Stimulated activated CD8-positive, alpha-beta memory T cell treated with anti-CD3 and anti-CD28 coated beads, Interleukin-7, amount 100 ng/mL, for 1 hour (primary cell): Measurements from ENCODE around the gene HBM.
"Not testable (repeated sequence)": the region's sequence is repeated elsewhere in the genome, so short reads cannot be mapped to it uniquely, and the experiment has no call there.

Experiments
- DNase-seq, 2 donors: peaks; one replicate each; pipeline ENCODE4 v3.0.0-alpha.2; 2020; ENCODE audit warnings: low read depth in 2 of 2

HBM gene, protein sequence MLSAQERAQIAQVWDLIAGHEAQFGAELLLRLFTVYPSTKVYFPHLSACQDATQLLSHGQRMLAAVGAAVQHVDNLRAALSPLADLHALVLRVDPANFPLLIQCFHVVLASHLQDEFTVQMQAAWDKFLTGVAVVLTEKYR

DNA sequence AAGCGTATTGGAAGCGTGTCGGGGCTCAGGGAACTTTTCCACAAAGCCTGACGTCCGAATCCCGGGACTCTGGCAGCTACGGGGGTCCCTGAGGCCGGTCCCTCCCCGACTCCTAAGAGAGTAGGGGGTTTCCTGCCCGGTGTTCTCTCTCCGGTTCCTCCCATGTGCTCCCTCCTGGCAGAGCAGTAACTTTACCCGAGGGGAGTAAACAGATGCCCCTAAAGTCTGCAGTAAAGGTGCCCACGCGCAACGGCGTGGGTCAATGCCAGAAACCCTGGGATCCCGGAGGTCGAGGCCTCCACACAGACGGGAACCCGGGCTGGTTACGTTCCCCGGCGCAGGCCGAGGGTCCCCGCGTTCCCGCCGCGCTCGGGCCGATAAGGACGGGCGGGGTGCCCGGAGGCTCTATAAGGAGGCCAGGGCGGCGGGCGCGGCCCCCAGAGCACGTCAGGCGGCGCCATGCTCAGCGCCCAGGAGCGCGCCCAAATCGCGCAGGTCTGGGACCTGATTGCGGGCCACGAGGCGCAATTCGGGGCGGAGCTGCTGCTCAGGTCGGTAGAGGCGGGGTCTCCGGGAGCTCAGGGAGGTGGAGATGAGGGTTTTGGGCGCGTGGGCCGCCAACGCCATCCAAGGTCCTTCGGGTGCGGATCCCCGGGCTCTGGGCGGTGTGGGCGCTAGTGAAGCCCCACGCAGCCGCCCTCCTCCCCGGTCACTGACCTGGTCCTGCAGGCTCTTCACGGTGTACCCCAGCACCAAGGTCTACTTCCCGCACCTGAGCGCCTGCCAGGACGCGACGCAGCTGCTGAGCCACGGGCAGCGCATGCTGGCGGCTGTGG lies at the start of gene HBM:
Gene HBM, plus strand, starts transcription at position 440 of the 836 bp plus-strand sequence. Its CDS starts 20 bp downstream, at position 460.
- no peak for DNase-seq

DNA sequence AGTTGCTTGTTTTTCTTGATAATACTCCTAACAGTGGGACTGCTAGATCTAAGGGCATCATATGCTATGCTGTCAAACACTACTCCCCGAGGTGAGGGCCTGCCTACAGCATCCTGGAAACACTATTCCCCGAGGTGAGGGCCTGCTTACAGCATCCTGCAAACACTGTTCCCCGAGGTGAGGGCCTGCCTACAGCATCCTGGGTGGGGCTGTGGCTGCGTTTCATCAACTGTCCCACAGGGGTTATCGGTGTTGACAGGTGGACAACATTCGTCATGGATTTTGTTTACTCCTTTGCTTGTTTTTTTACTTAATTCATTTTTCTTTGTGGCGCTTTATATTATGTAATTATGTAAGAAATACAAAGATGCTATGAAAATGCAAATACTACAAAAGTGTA lies 49.8 kb upstream of the HBM start:
- DNase-seq, result no peak

DNA sequence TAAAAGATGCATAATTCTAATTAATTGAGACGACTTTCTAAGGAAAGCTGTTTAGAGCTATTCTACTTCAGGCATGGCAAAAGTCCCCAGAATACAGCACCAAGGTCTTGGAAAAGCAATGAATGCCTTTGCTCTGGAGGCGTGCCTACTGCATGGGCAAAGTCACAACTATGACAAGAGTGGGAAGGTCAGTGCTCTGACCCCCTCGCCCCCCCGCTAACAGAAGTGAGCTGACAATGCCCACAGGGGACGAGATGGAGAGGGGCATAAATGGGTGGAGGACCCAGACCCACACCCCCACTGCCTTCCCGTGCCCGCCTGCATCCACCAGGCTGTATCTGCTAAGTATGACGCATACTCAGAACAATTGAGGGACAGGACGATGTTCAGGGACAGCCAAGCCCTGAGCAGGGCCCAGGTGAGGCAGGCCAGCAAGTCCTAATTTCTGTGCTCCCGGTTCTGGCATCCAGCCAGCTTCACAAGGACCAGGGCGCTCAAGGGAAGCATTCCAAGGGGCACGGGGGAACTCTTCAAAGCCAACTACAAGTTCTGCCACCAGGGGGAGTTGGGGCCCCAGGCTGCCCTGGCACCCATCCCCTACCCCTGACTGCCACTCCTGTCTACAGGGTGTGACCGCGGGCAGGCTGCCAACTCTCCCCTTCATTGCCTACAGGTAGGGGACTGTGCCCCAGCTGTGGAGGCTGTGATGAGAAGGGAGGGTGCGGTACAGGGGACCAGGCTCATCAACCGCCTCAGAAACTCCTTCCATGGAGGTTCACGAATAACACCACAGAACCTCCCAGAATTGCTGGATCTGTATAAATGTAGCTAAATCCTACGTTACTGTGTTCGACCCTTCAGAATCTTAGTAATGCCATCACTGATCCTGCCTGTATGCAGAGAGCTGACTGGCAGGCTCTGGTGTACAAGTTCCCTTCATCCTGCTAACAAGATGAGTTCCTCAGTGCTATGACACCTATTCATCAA lies 48.1 kb upstream of the HBM start:
- DNase-seq, result peak; percentile 31 to 47

DNA sequence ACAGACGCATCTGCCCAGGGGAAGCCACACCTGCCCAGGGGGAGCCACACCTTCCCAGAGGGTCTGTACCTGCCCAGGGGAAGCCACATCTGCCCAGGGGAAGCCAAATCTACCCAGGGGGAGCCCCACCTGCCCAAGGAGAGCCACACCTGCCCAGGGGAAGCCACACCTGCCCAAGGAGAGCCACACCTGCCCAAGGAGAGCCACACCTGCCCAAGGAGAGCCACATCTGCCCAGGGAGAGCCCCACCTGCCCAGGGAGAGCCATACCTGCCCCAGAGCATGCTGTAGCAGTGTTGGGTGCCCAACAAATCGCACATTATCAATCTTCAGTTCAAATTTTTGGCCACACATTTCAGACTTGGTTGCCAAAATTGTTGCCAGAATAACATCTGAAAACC lies 46.9 kb upstream of the HBM start:
- DNase-seq, result no peak

DNA sequence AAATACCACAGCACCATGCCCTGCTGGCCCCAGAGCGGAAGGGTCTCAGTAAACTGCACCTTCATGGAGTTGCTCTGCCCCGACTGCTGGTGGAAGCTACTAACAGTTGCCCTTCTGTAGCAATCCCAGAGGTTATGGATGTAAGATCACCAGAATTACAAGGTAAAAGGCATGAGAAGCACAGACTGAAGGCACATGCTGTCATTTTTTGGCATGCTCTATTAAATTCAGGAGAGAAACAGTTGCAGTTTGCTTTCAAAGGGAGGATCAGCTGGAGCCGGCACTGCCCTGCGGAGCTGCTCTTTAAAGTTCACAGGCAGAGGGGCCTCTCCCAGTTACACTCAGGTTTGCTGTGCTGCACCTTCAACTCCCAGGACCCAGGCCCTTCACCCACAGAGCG lies 46.5 kb upstream of the HBM start:
- DNase-seq, result no peak

DNA sequence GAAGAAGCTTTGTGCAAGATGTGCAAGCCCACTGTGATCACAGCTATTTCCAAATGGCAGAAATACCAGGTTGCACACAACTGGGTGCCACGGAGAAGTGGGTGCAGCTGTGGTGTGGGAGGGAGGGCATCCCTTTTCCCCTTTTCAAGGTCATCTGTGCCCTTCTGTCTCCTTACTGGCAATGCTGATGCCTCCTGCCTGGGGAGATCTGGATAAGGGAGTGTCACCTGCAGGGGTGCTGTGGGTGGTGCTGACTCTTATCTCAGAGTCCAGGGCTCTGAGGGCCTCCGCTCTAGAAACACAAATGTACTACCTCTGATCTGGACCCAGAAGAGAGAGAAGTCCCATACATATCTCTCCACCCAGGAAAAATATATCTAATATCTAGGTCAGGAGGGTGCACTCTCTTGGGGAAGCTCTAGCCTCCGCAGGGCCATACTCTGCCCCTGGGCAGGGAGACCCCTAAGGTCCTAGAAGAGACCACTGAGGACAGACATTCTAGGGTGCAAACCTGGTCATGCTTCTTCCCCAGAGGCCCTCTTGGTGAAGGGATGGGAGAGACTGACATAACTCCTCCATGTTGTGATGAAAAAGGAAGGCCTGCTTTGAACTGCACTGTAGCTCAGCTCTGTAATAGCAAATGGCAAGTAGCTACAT lies 45.8 kb upstream of the HBM start:
- no peak for DNase-seq

DNA sequence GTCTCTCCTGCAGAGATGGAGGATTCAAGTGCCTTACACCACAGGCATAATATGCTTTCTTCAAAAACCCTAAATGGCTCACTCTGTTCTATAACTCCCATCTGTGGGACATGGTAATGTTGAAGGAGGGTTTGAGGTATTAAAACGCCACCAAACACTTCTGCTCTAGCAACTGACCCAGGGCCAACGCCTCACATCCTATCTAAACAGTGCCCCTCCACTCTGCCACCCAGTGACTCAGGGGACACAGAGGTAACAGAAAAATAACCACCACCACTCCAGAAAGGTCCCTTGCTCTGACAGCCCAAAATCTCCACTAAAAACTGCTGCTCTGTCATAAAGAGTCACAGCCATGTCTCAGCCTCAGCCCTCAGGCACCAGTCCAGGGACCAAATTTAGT lies 45.0 kb upstream of the HBM start:
- no peak for DNase-seq

DNA sequence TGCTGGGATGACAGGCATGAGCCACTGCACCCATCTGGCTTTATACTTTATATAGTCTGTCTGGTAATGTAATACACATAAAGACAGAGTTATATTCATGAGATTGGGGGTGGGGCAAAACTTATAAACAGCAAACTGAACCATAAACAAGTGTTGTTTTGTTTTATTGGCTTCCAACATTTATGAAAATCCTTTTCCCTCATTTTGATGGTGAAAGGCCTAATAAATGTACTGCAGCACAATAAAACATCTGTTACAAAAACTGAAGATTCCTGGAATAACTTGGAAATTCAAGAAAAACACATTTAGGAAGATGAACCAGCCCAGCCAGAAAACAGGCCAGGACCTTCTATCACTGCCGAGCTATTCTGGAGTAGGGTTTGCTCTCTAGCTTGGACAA lies 43.4 kb upstream of the HBM start:
- no peak for DNase-seq

DNA sequence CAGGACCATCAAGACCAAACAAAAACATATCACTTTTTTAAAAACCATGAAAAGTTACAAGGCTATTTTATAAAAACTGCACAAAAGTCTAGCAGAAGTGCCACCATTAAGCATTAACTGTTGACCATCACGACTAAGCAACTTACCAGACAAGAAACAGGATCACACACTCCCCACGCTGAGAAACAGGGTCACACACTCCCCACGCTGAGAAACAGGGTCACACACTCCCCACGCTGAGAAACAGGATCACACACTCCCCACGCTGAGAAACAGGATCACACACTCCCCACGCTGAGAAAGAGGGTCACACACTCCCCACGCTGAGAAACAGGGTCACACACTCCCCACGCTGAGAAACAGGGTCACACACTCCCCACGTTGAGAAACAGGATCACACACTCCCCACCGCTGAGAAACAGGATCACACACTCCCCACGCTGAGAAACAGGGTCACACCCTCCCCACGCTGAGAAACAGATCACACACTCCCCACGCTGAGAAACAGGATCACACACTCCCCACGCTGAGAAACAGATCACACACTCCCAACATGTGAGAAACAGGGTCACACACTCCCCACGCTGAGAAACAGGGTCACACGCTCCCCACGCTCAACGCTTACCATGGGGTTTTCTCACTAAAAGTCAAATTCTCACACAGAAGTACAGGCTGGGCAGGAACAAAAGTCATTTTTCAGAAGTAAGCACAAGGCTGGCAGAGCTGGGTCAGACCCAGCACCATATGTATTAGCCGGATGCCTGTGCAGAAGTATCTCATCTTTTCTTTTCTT lies 42.0 kb upstream of the HBM start:
- not testable (repeated sequence) for DNase-seq

DNA sequence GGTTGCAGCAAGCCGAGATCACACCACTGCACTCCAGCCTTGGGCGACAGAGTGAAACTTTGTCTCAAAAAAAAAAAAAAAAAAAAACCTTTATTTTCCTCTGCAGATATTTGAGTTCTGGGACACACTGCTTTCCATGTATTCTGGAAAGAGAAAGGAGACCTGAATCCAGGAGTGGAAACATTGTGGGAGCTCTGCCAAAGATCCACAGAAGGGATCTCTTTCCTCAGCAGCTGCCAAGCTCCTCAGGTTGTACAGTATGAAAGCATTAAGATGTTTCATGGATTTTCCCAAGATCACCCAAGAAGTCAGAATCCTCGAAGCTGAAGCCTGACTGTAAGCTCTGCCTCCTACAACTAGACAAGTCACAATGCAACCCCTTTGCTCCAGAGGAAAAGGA lies 40.8 kb upstream of the HBM start:
- DNase-seq, result no peak

DNA sequence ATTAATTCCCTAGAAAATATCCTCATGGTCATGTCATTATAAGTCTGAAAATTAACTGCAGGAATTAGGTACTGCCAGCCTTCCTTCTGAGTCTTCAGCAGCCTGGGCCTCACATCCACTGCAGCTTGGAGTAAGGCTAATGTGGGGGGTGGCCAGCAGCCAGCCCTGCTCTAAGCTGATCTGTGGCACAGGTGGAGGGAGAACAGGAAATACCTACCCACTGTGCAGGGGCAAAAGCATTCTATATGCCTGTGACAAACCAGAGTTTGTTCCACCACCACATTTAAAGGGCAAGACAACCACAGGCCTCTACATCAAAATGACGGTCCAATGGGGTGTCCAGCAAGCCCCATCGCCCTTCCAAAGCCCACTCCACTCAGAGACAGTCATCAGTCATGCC lies 36.7 kb upstream of the HBM start:
- DNase-seq, result no peak

DNA sequence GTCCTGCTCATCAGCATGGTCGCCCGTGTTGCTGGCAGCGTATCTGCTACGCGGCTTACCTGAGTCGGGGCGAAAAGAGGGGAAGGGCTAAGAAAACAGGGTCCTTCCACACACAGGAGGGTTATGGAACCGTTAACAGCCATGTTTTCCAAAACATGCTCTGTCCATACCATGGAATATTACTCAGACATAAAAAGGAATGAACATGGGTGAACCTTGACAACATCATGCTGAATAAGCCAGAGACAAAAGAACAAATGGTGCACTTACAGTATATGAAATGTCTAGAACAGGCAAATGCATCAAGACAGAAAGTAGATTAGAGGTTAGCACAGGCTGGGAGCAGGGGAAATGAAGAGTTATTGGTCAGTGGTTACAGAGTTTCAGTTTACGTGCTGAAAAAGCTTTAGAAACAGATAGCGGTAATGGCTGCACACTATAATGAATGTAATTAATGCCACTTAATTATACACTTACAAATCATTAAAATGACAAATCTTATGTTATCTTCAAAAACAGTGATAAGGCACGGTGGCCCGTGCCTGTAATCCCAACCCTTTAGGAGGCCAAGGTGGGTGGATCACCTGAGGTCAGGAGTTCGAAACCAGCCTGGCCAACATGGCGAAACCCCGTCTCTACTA lies 35.1 kb upstream of the HBM start:
- DNase-seq, result no peak

DNA sequence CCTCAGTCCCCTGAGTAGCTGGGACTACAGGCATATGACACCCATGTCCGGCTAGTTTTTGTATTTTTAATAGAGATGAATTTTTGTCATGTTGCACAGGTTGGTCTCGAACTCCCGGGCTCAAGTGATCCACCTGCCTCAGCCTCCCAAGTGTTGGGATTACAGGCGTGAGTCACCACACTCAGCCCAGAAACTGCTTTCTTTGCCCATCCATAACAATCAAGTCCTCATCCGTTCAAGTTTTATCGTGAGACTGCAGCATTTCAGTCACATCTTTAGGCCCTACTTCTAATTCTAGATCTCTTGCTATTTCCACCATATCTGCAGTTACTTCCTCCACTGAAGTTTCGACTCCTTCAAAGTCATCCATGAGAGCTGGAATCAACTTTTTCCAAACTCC lies 33.7 kb upstream of the HBM start:
- DNase-seq, result no peak

DNA sequence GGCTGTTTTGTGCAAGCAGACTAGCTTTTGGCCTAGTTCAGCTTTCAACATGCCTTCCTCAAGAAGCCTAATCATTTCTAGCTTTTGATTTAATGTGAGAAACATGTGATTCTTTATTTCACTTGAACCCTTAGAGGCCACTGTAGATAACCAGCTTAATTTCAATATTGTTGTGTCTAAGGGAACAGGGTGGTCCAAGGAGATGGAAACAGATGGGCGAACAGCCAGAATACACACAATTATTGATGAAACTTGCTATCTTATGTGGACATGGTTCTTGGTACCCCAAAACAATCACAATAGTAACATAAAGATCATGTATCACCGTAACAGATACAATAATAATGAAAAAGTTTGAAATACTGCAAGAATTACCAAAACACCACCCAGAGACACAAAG lies 32.1 kb upstream of the HBM start:
- DNase-seq, result no peak

DNA sequence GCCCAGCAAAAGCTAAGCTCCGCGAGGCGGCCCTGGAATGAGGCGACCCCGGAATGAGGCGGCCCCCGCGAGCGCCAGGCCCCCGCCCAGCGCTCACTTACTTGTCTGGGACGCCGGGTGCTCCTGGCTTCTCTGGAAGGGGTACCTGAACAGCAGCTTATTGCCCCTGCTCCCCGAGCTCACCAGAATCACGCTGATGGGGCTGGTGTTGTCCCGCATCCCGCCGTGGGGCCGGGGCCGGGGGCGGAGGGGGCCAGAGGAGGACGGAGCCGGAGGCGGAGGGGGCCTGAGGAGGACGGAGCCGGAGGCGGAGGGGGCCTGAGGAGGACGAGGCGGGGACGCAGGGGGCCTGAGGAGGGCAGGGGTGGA lies 27.7 kb upstream of the HBM start:
- no peak for DNase-seq

DNA sequence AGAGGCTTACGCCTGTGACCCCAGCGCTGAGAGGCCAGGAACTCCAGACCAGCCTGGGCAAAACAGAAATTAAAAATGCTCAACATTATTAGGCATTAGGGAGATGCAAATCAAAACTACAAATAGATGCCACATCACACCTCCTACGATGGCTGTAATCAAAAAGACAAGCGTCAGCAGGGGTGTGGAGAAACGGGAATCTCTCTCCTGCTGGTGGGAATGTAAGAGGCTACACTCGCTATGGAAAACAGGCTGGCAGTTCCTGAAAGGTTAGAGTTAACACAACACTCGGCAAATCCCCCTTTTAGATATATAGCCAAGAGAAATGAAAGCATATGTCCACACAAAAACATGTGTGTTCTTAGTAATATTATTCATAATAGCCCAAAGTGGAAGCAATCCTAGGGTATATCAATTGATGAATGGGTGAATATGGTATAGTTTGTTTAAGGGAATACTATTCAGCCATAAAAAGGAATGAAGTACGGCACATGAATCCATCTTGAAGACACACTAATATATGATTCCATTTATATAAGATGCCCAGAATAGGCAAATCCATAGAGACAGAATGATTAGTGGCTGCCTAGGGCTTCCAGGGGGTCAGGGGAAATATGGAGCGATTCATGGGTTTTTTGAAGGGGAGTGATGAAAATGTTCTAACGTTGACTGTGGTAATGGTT lies 25.5 kb upstream of the HBM start:
- DNase-seq, result no peak

DNA sequence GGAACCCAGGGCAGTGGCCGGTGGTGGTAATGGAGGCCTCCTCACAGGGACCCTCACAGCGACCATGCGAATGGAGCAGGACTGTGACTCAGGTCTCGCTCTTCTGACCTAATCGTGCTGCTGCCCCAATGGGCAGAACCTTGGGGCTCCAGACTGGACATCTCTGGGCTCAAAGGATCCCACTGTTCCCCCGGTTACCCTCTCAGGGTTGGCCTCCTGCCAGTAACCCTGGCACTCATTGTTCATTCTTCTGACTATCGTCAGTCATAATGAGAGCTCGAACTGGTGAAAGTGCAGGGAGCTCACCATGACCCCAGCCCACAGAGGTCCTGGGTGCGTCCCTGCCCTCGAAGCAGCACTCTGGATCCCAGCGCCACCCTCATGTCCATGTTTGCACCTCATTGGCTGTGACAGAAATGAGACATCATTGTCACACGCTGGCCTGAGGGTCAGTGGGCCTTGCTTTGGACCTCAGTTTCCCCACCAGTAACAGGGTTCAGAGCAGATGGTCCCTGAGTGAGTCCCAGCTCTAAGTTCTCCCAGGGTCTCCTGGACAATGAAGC lies 23.3 kb upstream of the HBM start:
- no peak for DNase-seq

DNA sequence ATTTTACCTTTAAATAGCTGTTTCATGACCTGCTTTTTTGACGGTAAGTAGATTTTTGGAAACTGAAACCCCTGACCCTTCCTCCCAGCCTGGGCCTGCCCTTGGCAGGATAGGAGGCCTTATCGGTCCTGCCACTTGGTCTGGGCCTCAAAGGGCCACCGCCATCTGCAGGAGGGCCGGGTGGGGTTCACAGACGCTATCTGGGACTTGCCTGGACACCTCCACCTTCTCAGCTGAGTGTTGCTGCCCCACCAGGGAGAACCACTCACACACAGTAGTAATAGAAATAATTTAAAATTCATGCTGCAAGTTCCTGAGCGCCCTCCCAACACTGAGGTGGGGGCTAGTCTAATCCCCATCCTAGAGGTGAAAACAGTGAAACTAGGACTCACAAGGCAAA lies 22.7 kb upstream of the HBM start:
- no peak for DNase-seq

DNA sequence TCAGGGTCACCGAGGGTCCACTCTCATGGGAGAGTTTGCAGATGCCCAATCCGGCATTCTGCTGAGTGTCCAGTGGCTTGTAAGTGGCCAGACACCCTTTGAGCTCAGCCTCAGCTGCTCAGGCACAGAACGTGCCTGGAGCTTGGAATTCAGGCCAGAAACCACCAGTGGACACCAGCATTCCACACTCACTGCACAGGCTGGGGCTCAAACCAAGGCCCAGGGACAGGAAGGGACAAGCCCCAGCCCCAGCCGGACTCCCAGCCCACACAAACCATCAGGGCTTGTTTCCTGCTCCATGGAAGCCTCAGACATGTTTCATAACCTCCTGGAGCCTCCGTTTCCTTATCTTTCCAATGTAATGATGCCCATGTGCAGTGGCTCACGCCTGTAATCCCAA lies 22.3 kb upstream of the HBM start:
- no peak for DNase-seq

DNA sequence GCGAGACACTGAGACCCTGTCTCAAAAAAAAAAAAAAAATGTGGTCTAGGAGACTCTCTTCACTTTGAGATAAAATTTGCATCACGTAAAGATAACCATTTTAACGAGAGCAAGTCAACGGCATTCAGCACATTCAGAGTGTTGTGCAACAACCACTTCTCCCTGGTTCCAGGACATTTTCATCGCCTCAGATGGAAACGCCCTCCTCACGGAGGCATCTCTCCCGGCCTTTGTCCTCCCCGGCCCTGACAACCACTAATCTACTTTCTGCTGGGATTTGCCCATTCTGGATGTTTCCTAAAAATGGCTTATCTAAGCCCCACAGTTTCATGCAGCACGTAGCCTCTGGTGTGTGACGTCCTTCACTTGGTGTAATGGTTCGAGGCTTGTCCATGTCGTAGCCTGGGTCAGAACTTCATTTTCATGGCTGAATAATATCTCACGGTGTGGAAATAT lies 21.0 kb upstream of the HBM start:
- no peak for DNase-seq
